GM18867 (cell line): ENCODE results near the gene RPLP2.

Source experiments
- ATAC-seq: cut with Tn5 transposase; IDR thresholded peaks from one replicate; pipeline ENCODE4 v1.9.1; 2021; ENCODE audit warnings: mild to moderate bottlenecking, moderate library complexity; ENCODE audit not compliant: unreplicated experiment

Gene RPLP2

DNA sequence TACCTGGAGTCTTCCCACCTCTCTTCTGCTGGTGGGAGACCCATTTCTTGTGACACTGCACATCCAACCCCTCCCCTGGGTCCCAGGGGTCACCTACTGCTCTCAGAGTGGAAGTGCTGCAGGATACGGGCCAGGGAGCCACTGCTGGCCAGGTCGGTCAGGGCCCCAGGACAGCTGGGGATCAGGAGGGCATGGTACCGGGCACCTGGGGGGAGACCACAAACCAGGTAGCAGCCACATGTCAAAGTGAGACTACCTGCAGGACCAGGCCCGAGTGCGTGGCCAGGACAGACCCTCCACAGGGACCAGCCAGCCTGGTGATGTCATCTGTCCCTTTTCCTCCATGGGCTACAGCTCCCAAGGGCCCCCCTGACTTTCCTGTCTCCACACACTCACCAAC, 36.3 kb upstream of the RPLP2 start:
- ATAC-seq = no peak

DNA sequence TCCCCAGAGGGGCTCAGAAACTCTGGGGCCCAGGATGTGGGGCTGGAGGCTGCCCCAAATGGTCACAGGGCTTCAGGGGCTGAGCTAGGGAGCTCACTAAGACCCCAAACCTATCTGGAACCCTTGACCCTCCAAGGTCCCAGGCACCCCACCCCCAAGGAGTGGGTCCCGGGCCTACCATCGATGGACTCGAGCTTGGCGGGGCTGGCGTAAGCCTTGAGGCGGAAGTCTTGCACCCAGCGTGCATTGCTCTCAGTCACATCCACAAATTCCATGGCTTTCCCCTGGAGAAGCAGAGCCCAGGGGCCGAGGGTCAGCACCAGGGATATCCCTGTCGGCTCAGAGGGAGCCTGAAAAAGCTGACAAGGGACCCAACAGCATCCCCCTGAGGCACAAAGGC, 35.9 kb upstream of the RPLP2 start:
- ATAC-seq = no peak

DNA sequence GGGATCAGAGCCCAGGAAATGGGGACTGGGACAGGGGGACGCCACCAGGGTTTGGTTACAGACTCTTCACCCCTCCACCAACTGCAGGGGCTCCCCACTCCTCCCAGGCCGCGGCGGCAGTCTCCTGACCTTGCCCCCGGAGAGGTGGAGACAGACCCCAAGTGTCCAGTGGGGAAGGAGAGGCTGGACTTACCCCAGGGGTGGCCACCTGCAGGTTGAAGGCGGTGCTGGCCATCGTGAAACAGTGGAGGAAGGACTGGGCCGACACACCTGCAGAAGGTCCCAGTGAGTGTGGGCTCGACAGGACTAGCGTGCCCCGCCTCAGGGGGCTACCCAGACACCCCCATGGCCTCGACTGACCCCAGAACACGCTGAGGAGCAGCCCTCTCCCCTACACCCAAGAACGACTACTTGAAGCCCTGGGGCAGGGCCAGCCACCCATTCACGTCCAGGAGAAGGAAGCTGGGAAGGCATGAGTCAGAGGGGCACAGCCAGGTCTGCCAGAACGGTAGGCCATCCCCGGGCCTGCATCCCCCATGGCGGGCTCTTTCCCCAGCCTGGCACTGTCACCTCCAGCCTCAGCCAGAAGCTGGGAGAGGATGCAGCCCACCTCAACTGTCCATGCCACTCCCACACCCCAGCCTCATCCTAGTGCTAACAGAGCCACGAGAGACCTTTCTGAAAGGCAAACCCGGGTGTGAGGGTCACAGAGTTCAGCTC, 34.7 kb upstream of the RPLP2 start:
- no peak for ATAC-seq

DNA sequence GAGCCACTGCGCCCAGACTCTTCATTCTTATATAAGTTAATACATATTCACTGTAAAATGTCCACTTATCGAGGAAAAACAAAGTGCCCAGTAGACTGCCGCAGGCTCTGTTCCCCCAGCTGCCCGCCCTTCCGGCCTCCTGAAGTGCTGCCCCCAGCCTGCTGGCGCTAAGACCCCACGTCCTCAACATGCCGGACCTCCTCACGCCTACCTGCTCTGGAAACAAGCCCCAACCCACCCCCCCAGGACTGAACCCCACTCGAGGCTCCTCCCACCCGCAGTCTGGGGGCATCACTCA, 33.6 kb upstream of the RPLP2 start:
- no peak for ATAC-seq

DNA sequence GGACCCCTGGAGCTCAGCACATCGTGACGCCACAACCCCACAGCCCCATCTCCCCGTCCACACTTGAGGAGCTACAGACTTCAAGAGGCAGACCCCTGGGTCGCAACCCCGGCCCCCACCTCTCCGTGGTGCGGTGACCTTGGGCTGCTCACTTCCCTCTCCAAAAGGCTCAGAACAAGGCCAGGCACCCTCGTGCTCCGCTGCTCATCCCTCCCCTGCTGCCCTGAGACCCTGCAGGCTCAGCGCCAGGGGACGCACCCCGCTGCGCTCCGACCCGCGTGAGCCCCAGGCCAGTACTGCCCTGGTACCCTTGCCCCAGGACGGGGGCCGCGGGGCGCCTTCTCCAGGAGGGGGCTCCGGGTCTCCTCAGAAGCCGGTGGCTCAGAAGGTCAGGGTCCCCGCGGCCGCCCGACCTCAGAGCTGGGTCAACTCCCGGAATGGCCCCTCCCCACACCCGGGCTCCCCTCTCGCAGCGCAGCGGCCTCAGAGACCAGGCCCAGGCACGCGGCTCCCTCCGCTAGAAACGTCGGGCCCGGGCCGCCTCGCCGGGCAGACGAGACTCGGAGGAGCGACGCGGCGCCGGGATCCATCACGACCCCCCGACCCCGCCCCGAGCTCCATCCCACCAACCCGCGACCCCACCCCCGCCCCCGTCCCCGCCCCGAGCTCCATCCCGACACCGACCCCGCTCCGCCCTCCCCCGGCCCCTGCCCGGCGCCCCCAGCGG, 33.0 kb upstream of the RPLP2 start:
- ATAC-seq = peak; percentile 30

DNA sequence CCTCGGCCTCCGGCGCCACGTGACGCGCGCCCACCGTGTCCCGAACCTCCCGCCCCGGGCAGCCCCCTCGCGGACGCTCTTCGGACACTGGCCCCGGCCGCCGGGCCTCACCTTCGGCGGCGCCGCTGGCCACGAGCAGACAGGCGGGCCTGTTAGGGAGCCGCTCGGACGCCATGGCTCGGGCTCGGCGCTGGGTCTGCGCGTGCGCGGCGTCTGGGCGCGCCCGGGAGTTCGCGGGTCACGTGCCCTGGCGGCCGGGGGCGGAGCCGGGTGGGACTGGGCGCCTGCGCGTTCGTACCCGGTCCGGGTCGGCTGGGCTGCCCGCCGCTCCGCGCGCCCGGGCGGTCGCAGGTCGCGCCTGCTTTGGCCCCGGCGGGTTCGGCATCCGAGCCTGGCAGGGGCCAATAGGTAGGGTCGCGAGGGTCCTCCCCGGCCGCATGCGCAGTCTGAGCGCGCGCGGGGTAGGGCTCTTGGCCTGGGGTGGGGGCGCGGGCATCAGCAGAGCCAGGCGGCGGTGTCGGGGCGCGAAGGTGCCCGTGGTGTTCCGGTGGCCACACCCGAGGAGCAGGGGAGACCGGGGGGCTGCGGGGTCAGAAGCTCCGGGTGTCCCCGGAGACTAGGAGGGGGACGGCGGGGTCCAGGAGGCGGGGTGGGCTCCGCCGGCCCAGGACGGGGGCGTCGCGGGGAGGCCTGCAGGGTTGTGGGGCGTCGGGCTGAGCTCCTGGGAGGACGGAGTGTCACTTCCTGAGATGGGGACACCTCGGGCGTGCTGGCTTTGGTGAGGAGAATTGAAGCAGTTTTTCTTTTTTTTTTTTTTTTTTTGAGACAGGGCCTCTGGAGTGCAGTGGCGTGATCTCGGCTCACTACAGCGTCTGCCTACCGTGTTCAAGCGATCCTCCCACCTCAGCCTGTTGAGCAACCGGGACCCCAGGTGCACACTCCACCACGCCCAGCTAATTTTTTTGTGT, 32.2 kb upstream of the RPLP2 start, which contains the start of gene GATD1:
Gene GATD1, minus strand, starts transcription at position 200 of the 968 bp plus-strand sequence. Its CDS starts 25 bp downstream, at position 175.
- ATAC-seq = peak; percentile 76

DNA sequence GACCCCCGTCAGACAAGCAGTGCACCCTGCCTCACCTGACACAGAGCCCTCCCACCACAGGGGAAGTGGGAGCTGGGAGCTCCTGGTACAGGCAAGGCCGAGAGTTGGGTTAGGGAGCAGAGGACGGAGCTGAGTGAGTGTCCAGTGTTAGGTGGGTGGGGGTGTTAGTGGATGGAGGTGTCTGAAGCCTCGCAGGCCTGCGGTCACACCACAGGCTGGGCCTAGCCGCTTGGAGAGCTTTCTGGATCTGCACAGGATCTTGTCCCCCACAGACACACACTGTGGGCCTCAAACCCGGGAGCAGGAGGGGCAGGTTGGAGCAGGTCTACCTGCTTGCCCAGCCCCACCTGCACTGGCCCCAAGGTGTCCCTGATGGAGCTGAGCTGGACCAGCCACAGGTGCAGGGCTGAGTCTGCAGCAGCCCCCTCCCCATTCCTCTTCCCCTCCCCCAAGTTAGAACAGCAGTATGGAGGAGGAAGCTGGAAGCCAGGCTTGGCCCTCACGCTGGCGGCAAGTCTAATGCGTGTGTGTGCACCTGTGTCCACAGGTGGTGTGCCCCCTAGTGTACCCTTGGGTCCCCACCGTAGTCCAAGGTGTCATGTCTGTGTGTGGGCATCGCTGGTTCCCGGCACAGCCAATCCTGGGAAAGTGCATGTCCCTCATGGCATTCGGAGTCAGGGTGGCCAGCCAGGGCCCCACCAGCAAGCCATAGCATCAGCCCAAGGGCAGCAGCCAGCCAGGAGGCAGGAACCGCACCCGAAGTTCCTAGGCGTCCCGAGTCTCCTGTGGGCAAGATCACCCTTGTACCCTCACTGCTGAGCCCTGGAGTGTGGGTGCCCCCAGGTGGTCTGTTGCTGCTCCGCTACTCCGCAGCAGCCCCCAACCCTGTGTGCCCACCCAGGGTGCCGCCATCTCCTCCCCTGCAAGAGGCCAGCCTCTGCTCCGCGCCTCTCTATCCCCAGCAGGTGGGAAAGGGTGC, 30.5 kb upstream of the RPLP2 start:
- no peak for ATAC-seq

DNA sequence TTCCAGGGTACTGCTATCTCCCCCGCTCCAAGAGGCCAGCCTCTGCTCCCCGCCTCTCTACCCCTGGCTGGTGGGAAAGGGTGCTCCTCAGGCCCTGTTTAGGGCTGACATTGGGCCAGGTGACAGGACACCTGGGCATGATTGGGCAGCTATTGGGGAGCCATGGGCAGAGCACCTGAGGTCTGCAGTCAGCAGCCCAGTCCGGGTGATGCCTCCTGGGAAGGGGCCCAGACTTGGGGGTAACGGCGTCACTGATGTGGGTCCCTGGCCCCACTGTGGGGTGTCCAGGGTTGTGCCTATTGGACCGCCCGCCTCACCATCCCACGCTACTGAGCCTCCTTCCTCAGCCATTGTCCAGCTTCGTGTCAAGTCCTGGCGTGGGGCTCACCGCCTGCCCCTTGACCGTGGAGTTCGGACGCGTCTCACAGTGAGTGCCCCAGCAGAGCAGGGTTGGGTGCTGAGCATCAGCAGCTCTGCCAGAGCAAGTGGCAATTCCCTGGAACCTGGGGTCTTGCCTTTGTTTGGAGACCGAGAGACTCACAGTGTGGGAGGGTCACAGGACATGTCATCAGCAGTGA, 29.7 kb upstream of the RPLP2 start:
- ATAC-seq = no peak

DNA sequence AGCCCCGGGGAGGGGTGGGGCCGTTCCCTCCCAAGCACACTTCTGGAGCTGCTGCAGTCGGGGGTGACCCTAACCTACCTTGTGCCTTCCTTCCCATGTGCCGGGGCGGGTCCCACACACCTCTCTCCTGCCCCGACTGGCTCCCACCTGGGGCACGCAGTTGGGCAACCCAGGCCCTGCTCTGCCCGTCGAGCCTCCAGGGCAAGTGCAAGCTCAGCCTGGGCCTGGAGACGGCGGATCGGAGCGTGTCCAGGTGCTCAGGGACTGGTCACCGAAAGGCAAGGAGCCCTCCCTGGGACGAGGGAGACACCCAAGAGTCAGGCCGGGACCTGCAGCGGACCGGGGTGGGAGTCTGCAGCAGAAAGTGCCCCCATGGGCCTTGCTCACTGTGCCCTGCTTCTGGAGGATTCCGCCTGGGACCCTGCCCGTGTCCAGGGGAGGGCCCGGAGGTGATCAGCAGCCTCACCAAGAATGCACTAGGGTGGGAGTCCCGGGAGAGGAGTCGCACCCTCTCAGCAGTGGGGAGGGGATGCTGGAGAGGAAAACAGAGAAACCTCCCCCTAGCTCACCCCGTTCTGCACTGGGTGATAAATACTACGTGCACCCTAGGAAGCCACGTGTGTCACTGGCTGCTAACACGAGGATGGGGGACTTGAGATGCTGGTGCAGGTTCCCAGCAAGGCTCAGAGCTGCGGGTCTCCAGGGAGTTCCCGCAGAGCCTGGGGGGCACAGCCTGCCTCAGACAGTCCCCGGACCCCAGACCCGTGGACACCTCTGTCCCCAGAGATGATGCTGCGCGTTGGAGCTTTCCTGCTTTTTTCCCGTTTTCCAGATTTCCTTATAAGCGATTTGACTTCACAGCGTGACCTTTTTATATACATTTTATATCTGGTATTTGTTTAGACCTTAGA, 27.2 kb upstream of the RPLP2 start:
- ATAC-seq = no peak

DNA sequence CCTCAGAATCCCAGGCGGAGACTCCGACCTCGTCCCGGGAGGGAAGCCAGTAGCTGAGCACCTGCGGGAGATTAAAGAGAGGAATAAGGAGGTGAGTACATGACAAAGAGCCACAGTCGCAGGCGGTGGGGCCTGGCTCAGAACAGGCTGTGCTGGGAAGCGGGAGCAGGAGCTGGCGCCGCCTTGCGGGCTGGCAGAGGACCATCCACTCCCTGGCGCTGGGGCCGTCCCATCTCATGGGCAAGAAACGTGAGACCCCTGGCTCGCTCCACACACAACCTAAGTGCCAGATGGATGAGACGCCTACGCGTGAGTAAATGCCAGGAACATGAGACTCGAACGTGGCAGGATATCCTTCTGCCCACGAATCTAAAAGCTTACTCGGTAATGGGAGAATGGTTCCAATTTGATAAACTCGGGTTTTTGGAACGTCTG, 26.2 kb upstream of the RPLP2 start:
- no peak for ATAC-seq

DNA sequence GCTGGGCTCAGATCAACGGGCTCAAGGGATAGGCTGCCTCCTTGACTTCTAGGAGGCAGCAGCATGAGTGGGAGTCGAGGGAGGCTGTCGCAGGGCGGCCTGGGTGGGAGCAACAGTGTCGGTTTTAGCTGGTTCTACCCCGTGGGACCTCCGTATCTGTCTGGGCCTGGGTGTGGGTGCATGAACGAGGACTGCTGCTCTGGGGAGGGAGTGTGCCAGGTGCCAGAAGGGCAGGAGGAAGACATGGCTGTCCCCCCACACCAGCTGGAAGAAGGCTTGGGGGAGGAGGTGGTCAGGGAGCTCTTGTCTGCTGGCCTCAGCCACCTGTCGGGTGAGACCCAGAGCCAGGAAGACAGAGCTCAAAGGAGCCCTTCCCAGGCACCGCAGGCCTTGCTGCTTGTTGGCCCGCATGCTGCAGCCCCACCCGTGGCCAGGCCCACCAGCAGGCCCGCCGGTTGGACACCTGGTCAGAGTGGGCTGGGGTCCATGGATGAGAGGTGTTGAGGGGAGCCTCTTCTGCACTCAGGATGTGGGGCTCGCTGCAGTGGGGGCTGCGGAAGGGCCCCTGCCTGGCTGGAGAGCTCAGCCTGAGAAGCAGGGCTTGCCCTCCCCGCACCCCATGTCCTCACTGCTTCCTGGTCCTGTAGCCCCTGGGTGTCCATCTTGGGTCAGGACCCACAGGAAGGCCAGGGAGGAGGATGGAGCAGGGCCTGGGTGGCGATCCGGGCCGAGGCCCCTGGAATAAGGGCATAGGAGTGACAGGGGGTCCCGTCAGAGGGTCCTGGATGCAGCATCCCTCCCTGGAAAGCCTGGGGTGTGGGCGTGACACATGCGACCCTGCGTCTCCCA, 23.3 kb upstream of the RPLP2 start:
- ATAC-seq = no peak

DNA sequence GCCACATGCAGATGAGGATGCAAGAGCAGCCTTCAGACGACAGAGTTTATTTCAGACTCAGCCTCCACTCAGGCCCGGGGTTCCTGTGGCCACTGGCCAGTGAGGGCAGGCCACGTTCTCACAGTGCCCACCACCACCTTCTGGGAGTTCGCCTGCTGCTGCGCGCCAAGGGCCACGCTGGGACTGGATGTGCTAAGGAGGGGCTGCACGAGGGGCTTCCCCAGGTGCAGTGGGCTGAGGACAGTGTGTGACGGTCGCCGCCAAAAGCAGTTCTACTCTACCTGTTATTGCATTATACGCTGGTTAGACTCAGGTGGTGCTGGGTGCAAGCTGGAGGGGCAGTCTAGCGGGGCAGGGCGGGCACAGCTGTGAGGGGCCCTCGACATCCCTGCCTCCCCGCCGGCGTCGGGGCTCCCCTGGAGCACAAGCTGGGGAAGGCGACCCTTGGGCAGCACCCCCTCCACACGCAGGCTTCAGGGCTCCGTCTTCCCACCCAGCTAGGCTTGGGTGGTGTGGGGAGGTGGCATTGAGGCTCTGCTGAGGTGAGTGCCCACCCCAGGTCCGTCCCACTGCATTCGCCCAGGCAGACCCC, 22.6 kb upstream of the RPLP2 start:
- ATAC-seq = no peak

DNA sequence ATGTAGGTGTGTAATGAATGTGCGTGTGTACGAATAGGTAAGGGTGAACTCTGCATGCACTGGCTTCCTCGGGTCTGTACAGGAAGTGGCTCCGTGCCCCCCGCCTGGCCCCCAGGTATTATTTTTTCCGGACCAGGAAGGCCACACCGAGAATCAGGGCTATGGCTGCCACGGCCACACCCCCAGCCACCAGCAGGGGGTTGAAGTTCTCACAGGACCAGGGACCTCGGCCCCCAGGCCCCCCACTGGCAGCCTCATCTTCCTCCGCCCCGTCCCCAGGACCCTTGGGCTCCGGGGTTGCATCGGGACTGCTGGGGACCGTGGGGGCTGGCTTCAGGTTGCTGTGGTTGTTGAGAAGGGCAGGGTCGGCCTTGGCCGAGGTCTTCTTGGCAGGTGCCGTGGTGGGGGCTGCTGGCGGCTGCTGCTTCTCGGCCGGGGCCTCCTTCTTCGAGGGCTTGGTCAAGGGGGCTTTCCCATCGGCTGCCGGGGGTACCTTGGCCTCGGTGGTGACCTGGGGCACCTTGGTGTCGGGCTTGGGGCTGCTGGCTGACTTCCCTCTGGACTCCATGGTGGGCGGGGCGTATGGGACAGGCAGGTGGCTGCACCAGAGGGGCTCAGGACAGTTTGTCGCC, 21.6 kb upstream of the RPLP2 start:
- no peak for ATAC-seq

DNA sequence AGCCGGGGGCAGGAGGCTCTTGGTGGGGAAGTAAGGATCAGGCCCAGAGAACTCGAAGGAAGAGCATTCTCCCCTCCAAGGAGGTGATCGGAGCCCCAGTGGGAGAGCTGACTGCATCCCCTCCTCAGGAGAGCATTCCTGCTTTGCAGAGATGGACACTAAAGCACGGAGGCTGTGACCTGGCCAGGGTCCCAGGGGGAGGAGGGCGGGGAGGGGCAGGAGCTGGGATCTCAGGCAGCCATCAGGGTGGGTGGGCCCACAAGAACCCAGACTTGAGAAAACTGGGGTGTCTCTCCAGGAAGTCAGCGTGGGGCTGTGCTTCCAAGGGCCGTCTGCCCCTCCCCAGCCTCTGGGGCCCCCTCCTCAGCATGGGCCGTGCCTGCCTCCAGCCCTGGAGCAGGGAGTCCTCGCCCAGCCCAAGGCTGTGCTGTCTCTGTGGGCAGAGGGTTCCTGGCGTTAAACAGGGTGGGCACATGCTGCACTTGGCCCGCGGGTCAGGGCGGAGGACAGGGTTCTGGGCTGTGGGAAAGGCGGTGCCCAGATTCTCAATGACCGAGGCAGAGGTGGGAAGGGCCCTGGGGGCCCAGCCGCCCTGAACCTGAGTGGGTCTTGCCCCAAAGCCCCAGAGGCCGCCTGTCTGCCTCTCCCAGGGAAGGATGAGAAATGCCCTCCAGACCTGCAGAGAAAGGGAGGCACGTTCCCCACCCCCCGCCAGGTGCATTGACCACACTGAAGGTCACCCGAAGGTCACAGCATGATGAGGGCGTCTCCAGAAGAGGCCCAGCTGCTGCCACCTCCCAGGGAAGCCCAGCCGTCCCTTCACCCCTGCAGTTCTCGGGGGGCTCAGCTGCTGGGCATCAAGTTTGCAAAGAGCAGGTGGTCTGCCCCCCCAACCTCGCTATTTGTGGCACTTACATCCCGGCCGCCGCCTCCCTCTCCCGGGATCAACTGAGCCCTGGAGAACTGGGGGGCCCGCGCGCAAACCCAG, 20.5 kb upstream of the RPLP2 start:
- ATAC-seq = no peak

DNA sequence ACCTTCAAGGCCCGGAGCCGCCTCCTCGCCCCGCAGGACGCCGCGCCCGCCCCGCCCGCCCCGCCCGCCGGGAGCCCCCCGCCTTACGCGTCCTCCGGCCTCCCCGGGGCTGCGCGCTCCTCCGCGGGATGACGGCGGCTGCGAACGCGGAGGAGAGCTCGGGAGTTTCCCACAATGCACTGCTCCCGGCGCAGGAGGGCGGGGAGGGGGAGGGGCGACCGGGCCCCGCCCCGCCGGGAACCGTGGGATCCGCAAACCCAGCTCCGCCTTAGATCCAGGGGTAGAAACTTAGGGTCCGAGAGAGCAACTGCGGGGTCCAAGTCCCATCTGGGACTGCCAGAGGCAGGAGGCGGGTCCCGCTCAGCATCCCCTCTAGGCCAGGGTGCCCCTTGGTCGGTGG, 19.8 kb upstream of the RPLP2 start, which contains the start of gene CEND1:
Gene CEND1, minus strand, starts transcription at position 148 of the 400 bp plus-strand sequence. CDS start 1,514 bp downstream, outside the sequence.
- no peak for ATAC-seq
